ENCODE measurements around the gene GRM1. TPM values are rescaled to one million over a fixed set of nuclear protein-coding genes. Genes with fewer than 3 reads are reported as not detected.
"Not testable (repeated sequence)": the region's sequence is repeated elsewhere in the genome, so short reads cannot be mapped to it uniquely, and the experiment has no call there.

GRM1 gene
- total RNA-seq, 1 experiment from 2014 or later, result not detected

GRCh38 chr6:146191166-146191565 is 162.3 kb downstream of the GRM1 start:
- no peak for DNase-seq (ENCODE audit: low read depth)

GRCh38 chr6:146191612-146192011 is 162.8 kb downstream of the GRM1 start:
- DNase-seq (ENCODE audit: low read depth), result no peak

- no peak for DNase-seq (ENCODE audit: low read depth)
These were observed 165.6 kb downstream of the GRM1 start for GRCh38 chr6:146194434-146194833.

GRCh38 chr6:146200176-146200575 is 171.3 kb downstream of the GRM1 start:
- DNase-seq (ENCODE audit: low read depth), result no peak

GRCh38 chr6:146202570-146202969 is 173.7 kb downstream of the GRM1 start:
- DNase-seq (ENCODE audit: low read depth), result no peak

- no peak for DNase-seq (ENCODE audit: low read depth)
These were observed 181.1 kb downstream of the GRM1 start for GRCh38 chr6:146209942-146210341.

GRCh38 chr6:146210406-146211083 is 181.7 kb downstream of the GRM1 start:
- no peak for DNase-seq (ENCODE audit: low read depth)

GRCh38 chr6:146211646-146212045 is 182.8 kb downstream of the GRM1 start:
- no peak for DNase-seq (ENCODE audit: low read depth)

GRCh38 chr6:146212781-146213180 is 183.9 kb downstream of the GRM1 start:
- DNase-seq (ENCODE audit: low read depth), result no peak

GRCh38 chr6:146219101-146219500 is 190.2 kb downstream of the GRM1 start:
- no peak for DNase-seq (ENCODE audit: low read depth)

- DNase-seq (ENCODE audit: low read depth), result no peak
These were observed 195.6 kb downstream of the GRM1 start for GRCh38 chr6:146224449-146224848.

- DNase-seq (ENCODE audit: low read depth), result no peak
These were observed 196.1 kb downstream of the GRM1 start for GRCh38 chr6:146224988-146225387.

- no peak for DNase-seq (ENCODE audit: low read depth)
These were observed 211.5 kb downstream of the GRM1 start for GRCh38 chr6:146240322-146240721.

GRCh38 chr6:146240807-146241206 is 211.9 kb downstream of the GRM1 start:
- DNase-seq (ENCODE audit: low read depth), result no peak

- DNase-seq (ENCODE audit: low read depth), result not testable (repeated sequence)
These were observed 214.8 kb downstream of the GRM1 start for GRCh38 chr6:146243646-146244045.

- no peak for DNase-seq (ENCODE audit: low read depth)
These were observed 215.8 kb downstream of the GRM1 start for GRCh38 chr6:146244630-146245143.

- DNase-seq (ENCODE audit: low read depth), result no peak
These were observed 217.2 kb downstream of the GRM1 start for GRCh38 chr6:146246028-146246427.

- no peak for DNase-seq (ENCODE audit: low read depth)
These were observed 224.8 kb downstream of the GRM1 start for GRCh38 chr6:146253691-146254090.

- no peak for DNase-seq (ENCODE audit: low read depth)
These were observed 229.3 kb downstream of the GRM1 start for GRCh38 chr6:146258206-146258605.

GRCh38 chr6:146260886-146261285 is 232.0 kb downstream of the GRM1 start:
- DNase-seq (ENCODE audit: low read depth), result no peak

- DNase-seq (ENCODE audit: low read depth), result no peak
These were observed 236.2 kb downstream of the GRM1 start for GRCh38 chr6:146265056-146265455.

- no peak for DNase-seq (ENCODE audit: low read depth)
These were observed 238.6 kb downstream of the GRM1 start for GRCh38 chr6:146267447-146267846.

GRCh38 chr6:146267946-146268345 is 239.1 kb downstream of the GRM1 start:
- no peak for DNase-seq (ENCODE audit: low read depth)

GRCh38 chr6:146269482-146269881 is 240.6 kb downstream of the GRM1 start:
- DNase-seq (ENCODE audit: low read depth), result no peak

All from Daoy (cell line).